ENCODE results near the gene MNT. TPM values are rescaled to one million over a fixed set of nuclear protein-coding genes. Genes with fewer than 3 reads are reported as not detected.

MNT gene
- total and polyA plus RNA-seq, 9 of the 15 experiments (the other 6 are each of a cell fraction or from before 2014, with no cell fraction given) = 0.18 to 23.8 (median 5.3) TPM

GRCh38 chr17:2420176-2420575 lies 19.3 kb upstream of the MNT start:
- H3K4me3 ChIP-seq = no peak overlapping the region
- in situ Hi-C loops (cut with MboI) = no loop called here
- H2AFZ ChIP-seq (ENCODE audit: low read depth, low read length) = no peak overlapping the region
- no peaks in the 10 kb centered on the region for H3K9me3 ChIP-seq (replicated peaks; ENCODE audit: control insufficient read depth, insufficient read depth, low read depth, low read length)
- no peak for DNase-seq (ENCODE audit: extremely low read depth in 1 of 4, low spot score in 3 of 4)
- H3K9me1 ChIP-seq (ENCODE audit: control insufficient read depth, insufficient read depth, low read length) = no peaks in the 10 kb centered on the region
- POLR2A ChIA-PET = no interaction called here
- no peaks in the 10 kb centered on the region for H3K27me3 ChIP-seq (ENCODE audit: control insufficient read depth in 2 of 2, insufficient read depth in 2 of 2, low read length in 2 of 2)
- H3K79me2 ChIP-seq (ENCODE audit: control insufficient read depth, insufficient read depth, low read length) = no peaks in the 10 kb centered on the region
- CTCF ChIA-PET (ENCODE audit: low intra/inter-chr PET ratio) = no interaction called here
- no peak for FAIRE-seq
- H4K20me1 ChIP-seq (replicated peaks; ENCODE audit: control insufficient read depth, insufficient read depth, low read length) = no peaks in the 10 kb centered on the region
- TSS peak; percentile 30 for BruUV-seq (replicated peaks)
- H3K4me1 ChIP-seq (replicated peaks in 1 of 2; ENCODE audit: control insufficient read depth in 2 of 2, insufficient read depth in 2 of 2, low read length in 2 of 2) = no peaks in the 10 kb centered on the region; a peak in 1 of 5 replicates
- no peak overlapping the region for H3K9ac ChIP-seq (ENCODE audit: insufficient read depth in 1 of 2, low read depth in 2 of 2, low read length in 2 of 2)
- H3K27ac ChIP-seq (ENCODE audit: extremely low read depth, low read depth, low read length) = no peak overlapping the region
- no peak for ATAC-seq
- TF ChIP-seq ZNF407 (IDR thresholded peaks at IDR 0.05; ENCODE audit: low read depth) (no peak), SPI1 (IDR thresholded peaks at IDR 0.05; ENCODE audit: borderline replicate concordance, low read depth, low read length) (peak; percentile 31; the same call in 1 of the 2 replicates), ZBTB11 (CRISPR knock-in tag; IDR thresholded peaks at IDR 0.05) (no peak)
- H3K36me3 ChIP-seq (ENCODE audit: control insufficient read depth, insufficient read depth, low read length) = peaks cover 53% of the 10 kb centered on the region; the same call in 2 of the 3 replicates
- intact Hi-C loops (cut with micrococcal nuclease) = no loop called here
- H3K4me2 ChIP-seq (ENCODE audit: insufficient read depth, low read length) = no peak overlapping the region
- 95% methylated on average over 2 of the region's 12 CpGs for WGBS (ENCODE audit: insufficient coverage, low coverage, missing lambda C conversion rate)

Measured in K562 (cell line).